Measurements from ENCODE around the gene LCNL1.

LCNL1 gene

GRCh38 chr9:137011156-137011555 lies 28.4 kb downstream of the LCNL1 start:
- DNase-seq (ENCODE audit: low read depth in 2 of 2): no peak
- TF ChIP-seq CTCF (IDR thresholded peaks at IDR 0.05; ENCODE audit: low read depth, low read length): no peak
- no peak overlapping the region for H3K4me3 ChIP-seq (replicated peaks in 1 of 2; ENCODE audit: low read depth in 2 of 2, low read length in 2 of 2)

GRCh38 chr9:137011907-137012675 lies 29.3 kb downstream of the LCNL1 start:
- DNase-seq (ENCODE audit: low read depth in 2 of 2): no peak
- no peak for TF ChIP-seq CTCF (IDR thresholded peaks at IDR 0.05; ENCODE audit: low read depth, low read length)
- no peak overlapping the region for H3K4me3 ChIP-seq (replicated peaks in 1 of 2; ENCODE audit: low read depth in 2 of 2, low read length in 2 of 2)

GRCh38 chr9:137012694-137013570 lies 30.1 kb downstream of the LCNL1 start:
- no peak for TF ChIP-seq CTCF (IDR thresholded peaks at IDR 0.05; ENCODE audit: low read depth, low read length)
- DNase-seq (ENCODE audit: low read depth in 2 of 2): no peak
- H3K4me3 ChIP-seq (replicated peaks in 1 of 2; ENCODE audit: low read depth in 2 of 2, low read length in 2 of 2): no peak overlapping the region

- no peak for TF ChIP-seq CTCF (IDR thresholded peaks at IDR 0.05; ENCODE audit: low read depth, low read length)
- DNase-seq (ENCODE audit: low read depth in 2 of 2): no peak
- H3K4me3 ChIP-seq (replicated peaks in 1 of 2; ENCODE audit: low read depth in 2 of 2, low read length in 2 of 2): no peak overlapping the region
These were observed 30.8 kb downstream of the LCNL1 start for GRCh38 chr9:137013571-137013940.

- no peak for TF ChIP-seq CTCF (IDR thresholded peaks at IDR 0.05; ENCODE audit: low read depth, low read length)
- H3K4me3 ChIP-seq (replicated peaks in 1 of 2; ENCODE audit: low read depth in 2 of 2, low read length in 2 of 2): no peak overlapping the region
- no peak for DNase-seq (ENCODE audit: low read depth in 2 of 2)
These were observed 31.4 kb downstream of the LCNL1 start for GRCh38 chr9:137014166-137014565.

GRCh38 chr9:137014776-137015539 lies 32.2 kb downstream of the LCNL1 start:
- no peak for TF ChIP-seq CTCF (IDR thresholded peaks at IDR 0.05; ENCODE audit: low read depth, low read length)
- H3K4me3 ChIP-seq (replicated peaks in 1 of 2; ENCODE audit: low read depth in 2 of 2, low read length in 2 of 2): no peak overlapping the region
- DNase-seq (ENCODE audit: low read depth in 2 of 2): no peak
